Stimulated activated naive CD4-positive, alpha-beta T cell (primary cell): ENCODE data around the gene AKT1S1.

Source experiments
- DNase-seq, 6 experiments: peaks; one replicate each; lab custom pipeline; 2025; lab: John Stamatoyannopoulos, UW

AKT1S1 gene

GRCh38 chr19:49866933-49867782 is 10.0 kb downstream of the AKT1S1 start, which contains the start of gene PNKP:
TSS of gene PNKP (minus strand) at chr19:49867576. CDS start at chr19:49867204, 372 bp downstream.
- DNase-seq = peak; percentile 78 to 91 (median 85)

- no peak for DNase-seq
Measured at GRCh38 chr19:49864890-49865289, 12.3 kb downstream of the AKT1S1 start.

- no peak for DNase-seq
Measured at GRCh38 chr19:49863935-49864320, 13.2 kb downstream of the AKT1S1 start.

GRCh38 chr19:49863254-49863934 is 13.8 kb downstream of the AKT1S1 start:
- no peak for DNase-seq

- no peak for DNase-seq
Measured at GRCh38 chr19:49862391-49863253, 14.5 kb downstream of the AKT1S1 start.

GRCh38 chr19:49861541-49862378 is 15.4 kb downstream of the AKT1S1 start:
- DNase-seq = no peak

- DNase-seq = no peak
Measured at GRCh38 chr19:49861107-49861506, 16.0 kb downstream of the AKT1S1 start.

- DNase-seq = no peak
Measured at GRCh38 chr19:49860336-49861102, 16.6 kb downstream of the AKT1S1 start.

GRCh38 chr19:49859682-49860335 is 17.3 kb downstream of the AKT1S1 start:
- DNase-seq = no peak

GRCh38 chr19:49858088-49858985 is 18.8 kb downstream of the AKT1S1 start:
- no peak for DNase-seq

GRCh38 chr19:49857838-49858087 is 19.4 kb downstream of the AKT1S1 start:
- no peak for DNase-seq

- DNase-seq = no peak
Measured at GRCh38 chr19:49857061-49857837, 19.9 kb downstream of the AKT1S1 start.

GRCh38 chr19:49856574-49857021 is 20.6 kb downstream of the AKT1S1 start:
- no peak for DNase-seq

- no peak for DNase-seq
Measured at GRCh38 chr19:49855676-49856573, 21.2 kb downstream of the AKT1S1 start.

- no peak for DNase-seq
Measured at GRCh38 chr19:49855277-49855675, 21.9 kb downstream of the AKT1S1 start.

- no peak for DNase-seq
Measured at GRCh38 chr19:49854378-49855263, 22.5 kb downstream of the AKT1S1 start.
